ENCODE results near the gene LYPLA2. TPM values are rescaled to one million over a fixed set of nuclear protein-coding genes. Genes with fewer than 3 reads are reported as not detected.
"Not testable (repeated sequence)": the region's sequence is repeated elsewhere in the genome, so short reads cannot be mapped to it uniquely, and the experiment has no call there.

The LYPLA2 gene
- total RNA-seq, 1 donor from 2014 or later, result 88.9 TPM

DNA sequence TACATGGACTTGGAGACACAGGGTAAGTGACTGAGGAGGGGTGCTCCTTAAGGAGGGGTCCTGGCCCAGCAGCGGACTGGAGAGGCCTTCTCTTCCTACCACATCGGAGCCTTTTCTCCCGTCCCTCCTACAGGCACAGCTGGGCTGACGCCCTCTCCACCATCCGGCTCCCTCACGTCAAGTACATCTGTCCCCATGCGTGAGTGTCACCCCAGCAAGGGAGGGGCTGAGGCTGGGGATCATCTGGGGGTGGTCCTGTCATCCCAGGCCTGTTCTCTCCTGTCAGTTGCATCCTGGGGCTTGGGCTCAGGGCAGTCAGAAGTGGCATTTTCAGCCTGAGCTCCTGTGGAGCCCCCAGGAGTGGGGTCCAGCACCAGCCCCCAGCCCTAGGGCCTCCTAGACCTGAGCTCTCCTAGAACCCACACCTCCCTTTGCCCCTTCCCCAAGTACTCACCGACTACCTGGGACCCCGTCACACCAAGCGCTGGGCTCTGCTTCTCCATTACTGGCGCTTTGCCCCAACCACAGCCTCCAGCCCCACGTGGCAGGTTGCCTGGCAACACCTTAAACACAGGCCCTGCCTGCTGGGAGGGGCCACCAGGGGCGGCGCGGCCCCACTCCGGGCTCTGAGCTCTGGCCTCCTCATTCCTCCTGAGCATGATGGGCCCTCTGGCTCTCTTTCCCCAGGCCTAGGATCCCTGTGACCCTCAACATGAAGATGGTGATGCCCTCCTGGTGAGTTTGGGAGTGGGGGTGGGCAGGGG, 2.3 kb downstream of the LYPLA2 start:
- DNase-seq (ENCODE audit: low read depth, low spot score), result no peak
- peaks cover 3% of the 10 kb centered on the region for H3K27me3 Mint-ChIP-seq (ENCODE audit: low read depth)
- peaks cover 18% of the 10 kb centered on the region for H3K4me1 Mint-ChIP-seq
- H3K4me3 Mint-ChIP-seq, result peak overlapping the region; percentile 41
- TF ChIP-seq, protein P1, sequence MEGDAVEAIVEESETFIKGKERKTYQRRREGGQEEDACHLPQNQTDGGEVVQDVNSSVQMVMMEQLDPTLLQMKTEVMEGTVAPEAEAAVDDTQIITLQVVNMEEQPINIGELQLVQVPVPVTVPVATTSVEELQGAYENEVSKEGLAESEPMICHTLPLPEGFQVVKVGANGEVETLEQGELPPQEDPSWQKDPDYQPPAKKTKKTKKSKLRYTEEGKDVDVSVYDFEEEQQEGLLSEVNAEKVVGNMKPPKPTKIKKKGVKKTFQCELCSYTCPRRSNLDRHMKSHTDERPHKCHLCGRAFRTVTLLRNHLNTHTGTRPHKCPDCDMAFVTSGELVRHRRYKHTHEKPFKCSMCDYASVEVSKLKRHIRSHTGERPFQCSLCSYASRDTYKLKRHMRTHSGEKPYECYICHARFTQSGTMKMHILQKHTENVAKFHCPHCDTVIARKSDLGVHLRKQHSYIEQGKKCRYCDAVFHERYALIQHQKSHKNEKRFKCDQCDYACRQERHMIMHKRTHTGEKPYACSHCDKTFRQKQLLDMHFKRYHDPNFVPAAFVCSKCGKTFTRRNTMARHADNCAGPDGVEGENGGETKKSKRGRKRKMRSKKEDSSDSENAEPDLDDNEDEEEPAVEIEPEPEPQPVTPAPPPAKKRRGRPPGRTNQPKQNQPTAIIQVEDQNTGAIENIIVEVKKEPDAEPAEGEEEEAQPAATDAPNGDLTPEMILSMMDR (conservative IDR thresholded peaks at IDR 0.05), result no peak
- H3K27ac Mint-ChIP-seq (ENCODE audit: unreplicated experiment), result no peak overlapping the region
- peaks cover under 1% of the 10 kb centered on the region for H3K36me3 Mint-ChIP-seq (ENCODE audit: low read depth)
- H3K9me3 Mint-ChIP-seq, result no peaks in the 10 kb centered on the region

DNA sequence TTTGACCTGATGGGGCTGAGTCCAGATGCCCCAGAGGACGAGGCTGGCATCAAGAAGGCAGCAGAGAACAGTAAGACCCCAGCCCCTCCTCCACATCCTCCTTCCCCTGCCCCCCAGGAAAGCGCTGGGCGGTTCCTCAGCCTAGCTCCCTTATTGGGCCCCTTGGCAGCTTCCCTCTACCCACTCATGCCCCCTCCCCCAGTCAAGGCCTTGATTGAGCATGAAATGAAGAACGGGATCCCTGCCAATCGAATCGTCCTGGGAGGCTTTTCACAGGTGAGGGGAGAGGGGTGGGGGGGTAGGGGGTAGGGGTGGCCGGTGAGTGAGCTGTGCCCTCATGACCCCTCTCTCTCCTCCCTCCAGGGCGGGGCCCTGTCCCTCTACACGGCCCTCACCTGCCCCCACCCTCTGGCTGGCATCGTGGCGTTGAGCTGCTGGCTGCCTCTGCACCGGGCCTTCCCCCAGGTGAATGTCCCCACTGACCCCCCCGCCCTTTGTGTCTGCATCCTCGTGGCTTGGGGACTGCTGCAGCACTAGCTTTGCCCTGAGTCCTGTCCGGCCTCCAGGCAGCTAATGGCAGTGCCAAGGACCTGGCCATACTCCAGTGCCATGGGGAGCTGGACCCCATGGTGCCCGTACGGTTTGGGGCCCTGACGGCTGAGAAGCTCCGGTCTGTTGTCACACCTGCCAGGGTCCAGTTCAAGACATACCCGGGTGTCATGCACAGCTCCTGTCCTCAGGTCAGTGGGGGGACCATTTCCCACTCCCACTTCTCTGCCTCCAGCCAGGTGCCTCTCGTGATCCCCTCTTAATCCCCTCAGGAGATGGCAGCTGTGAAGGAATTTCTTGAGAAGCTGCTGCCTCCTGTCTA, 3.2 kb downstream of the LYPLA2 start:
- no peak overlapping the region for H3K27ac Mint-ChIP-seq (ENCODE audit: unreplicated experiment)
- TF ChIP-seq, protein P1 (conservative IDR thresholded peaks at IDR 0.05), result no peak
- H3K4me3 Mint-ChIP-seq, result peak overlapping the region; percentile 75
- H3K27me3 Mint-ChIP-seq (ENCODE audit: low read depth), result peaks cover 3% of the 10 kb centered on the region
- H3K36me3 Mint-ChIP-seq (ENCODE audit: low read depth), result no peaks in the 10 kb centered on the region
- no peak for DNase-seq (ENCODE audit: low read depth, low spot score)
- no peaks in the 10 kb centered on the region for H3K9me3 Mint-ChIP-seq
- peaks cover 18% of the 10 kb centered on the region for H3K4me1 Mint-ChIP-seq

DNA sequence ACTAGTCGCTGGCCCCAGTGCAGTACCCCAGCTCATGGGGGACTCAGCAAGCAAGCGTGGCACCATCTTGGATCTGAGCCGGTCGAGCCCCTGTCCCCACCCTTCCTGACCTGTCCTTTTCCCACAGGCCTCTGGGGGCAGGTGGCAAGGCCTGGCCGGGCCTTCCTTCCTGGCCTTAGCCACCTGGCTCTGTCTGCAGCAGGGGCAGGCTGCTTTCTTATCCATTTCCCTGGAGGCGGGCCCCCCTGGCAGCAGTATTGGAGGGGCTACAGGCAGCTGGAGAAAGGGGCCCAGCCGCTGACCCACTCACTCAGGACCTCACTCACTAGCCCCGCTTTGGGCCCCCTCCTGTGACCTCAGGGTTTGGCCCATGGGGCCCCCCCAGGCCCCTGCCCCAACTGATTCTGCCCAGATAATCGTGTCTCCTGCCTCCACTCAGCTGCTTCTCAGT, 3.8 kb downstream of the LYPLA2 start:
- Mint-ChIP-seq H3K4me3 (peak overlapping the region; percentile 75), H3K4me1 (peaks cover 20% of the 10 kb centered on the region)
- not testable (repeated sequence) for H3K27ac Mint-ChIP-seq (ENCODE audit: unreplicated experiment); H3K27me3 Mint-ChIP-seq (ENCODE audit: low read depth); H3K9me3 Mint-ChIP-seq; H3K36me3 Mint-ChIP-seq (ENCODE audit: low read depth); DNase-seq (ENCODE audit: low read depth, low spot score)

DNA sequence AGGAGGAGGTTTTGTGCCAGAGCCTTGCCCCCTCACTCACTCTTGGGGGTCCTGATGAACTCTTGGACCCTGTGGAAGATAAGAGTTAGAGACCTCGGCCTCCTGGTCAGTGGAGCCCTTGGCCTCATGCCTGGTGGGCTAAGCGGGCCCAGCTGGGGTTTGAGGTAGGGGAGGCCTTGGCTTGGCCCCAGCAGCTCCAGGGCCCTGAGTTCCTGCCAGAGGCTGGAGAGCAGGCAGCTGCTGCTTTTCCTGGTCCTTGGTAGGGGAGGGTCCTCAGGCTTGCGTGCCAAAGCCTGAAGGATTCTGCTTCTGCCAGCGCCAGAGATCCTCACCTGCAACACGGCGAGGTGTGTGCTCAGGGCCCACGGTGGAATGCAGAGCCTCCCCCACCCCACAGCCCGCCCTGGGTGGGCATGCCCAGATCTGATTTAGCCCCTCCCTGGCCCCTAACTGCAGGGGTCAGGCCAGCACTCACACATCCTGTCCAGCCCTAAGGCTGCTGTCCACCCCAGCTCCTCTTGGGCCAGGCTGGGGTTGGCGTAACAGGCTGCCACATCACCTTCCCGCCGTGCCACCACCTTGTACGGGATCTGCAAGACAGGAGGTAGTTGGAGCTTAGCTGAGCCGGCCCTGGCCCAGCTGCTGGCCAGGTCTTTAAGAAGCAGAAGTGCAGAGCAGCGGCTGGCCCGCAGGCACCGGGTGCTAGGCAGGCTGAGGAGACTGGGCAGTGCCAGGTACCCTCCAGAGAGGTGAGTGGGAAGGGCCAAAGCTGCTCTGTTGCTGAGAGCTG, 4.9 kb downstream of the LYPLA2 start:
- Mint-ChIP-seq H3K27me3 (ENCODE audit: low read depth) (peaks cover 5% of the 10 kb centered on the region), H3K4me1 (peaks cover 14% of the 10 kb centered on the region), H3K27ac (ENCODE audit: unreplicated experiment) (no peak overlapping the region), H3K4me3 (peak overlapping the region; percentile 81), H3K9me3 (no peaks in the 10 kb centered on the region), H3K36me3 (ENCODE audit: low read depth) (no peaks in the 10 kb centered on the region)
- TF ChIP-seq, protein P1 (conservative IDR thresholded peaks at IDR 0.05), result no peak
- DNase-seq (ENCODE audit: low read depth, low spot score), result no peak

- Mint-ChIP-seq H3K9me3 (no peaks in the 10 kb centered on the region), H3K27me3 (ENCODE audit: low read depth) (peaks cover 2% of the 10 kb centered on the region), H3K27ac (ENCODE audit: unreplicated experiment) (no peak overlapping the region), H3K36me3 (ENCODE audit: low read depth) (no peaks in the 10 kb centered on the region), H3K4me1 (peaks cover 11% of the 10 kb centered on the region), H3K4me3 (peak overlapping the region; percentile 97)
- TF ChIP-seq, protein P1 (conservative IDR thresholded peaks at IDR 0.05), result no peak
- no peak for DNase-seq (ENCODE audit: low read depth, low spot score)
Observed at GRCh38 chr1:23796466-23797271, 5.7 kb downstream of the LYPLA2 start.

Measured in neural crest cell (in vitro differentiated cells).